OCI-LY7 (cell line): ENCODE measurements around the gene B3GALT4. TPM values are rescaled to one million over a fixed set of nuclear protein-coding genes. Genes with fewer than 3 reads are reported as not detected.

Experiments used
- BruUV-seq: library from RNA; stranded (reverse); fragments of 400-500 nt; replicated peaks from 2 replicates; lab custom pipeline; 2021; lab: Mats Ljungman, UMichigan
- CTCF ChIA-PET: fragments of 300-600 bp; sonication (Branson Sonifier 250); formaldehyde crosslinking; loops from one replicate; lab custom pipeline; 2022; ENCODE audit warnings: antibody characterized with exemption; ENCODE audit not compliant: unreplicated experiment; lab: Charles Lee
- POLR2A ChIA-PET: fragments of 300-600 bp; sonication (Branson Sonifier 250); formaldehyde crosslinking; loops from one replicate; lab custom pipeline; 2022; ENCODE audit warnings: antibody characterized with exemption; lab: Charles Lee
- DNase-seq: peaks from one replicate; pipeline ENCODE4 v3.0.0-alpha.2; 2015; ENCODE audit warnings: low spot score
- H2AFZ ChIP-seq: fragments of 200-600 bp; sonication (generic), shearing (Covaris generic); 2 replicates; pipeline ENCODE4 v1.6.1; 2014; ENCODE audit warnings: mild to moderate bottlenecking, antibody characterized with exemption, low read length, moderate library complexity
- H3K27ac ChIP-seq: fragments of 200-600 bp; sonication (generic); 2 replicates; pipeline ENCODE4 v1.5.1; 2014; ENCODE audit warnings: mixed run types, low read depth, mild to moderate bottlenecking, moderate library complexity, low read length, inconsistent platforms; ENCODE audit not compliant: poor library complexity, severe bottlenecking
- H3K36me3 ChIP-seq: fragments of 200-600 bp; sonication (generic); 2 replicates; pipeline ENCODE4 v1.6.1; 2014; ENCODE audit warnings: mild to moderate bottlenecking, antibody characterized with exemption, low read length, moderate library complexity, mixed read lengths; ENCODE audit not compliant: insufficient read depth
- H3K4me1 ChIP-seq: fragments of 200-600 bp; sonication (generic); 2 replicates; pipeline ENCODE4 v1.5.1; 2014; ENCODE audit warnings: mild to moderate bottlenecking, low read length; ENCODE audit not compliant: insufficient read depth, poor library complexity, severe bottlenecking
- H3K4me2 ChIP-seq: fragments of 200-600 bp; sonication (generic); 2 replicates; pipeline ENCODE4 v1.6.1; 2014; ENCODE audit warnings: mild to moderate bottlenecking, low read length
- H3K4me3 ChIP-seq: fragments of 200-600 bp; sonication (generic); 2 replicates; pipeline ENCODE4 v1.5.1; 2014; ENCODE audit warnings: mild to moderate bottlenecking, low read depth, low read length; ENCODE audit not compliant: poor library complexity, severe bottlenecking
- H3K79me2 ChIP-seq: fragments of 200-600 bp; sonication (generic); 2 replicates; pipeline ENCODE4 v1.6.1; 2016; ENCODE audit warnings: low read depth, mild to moderate bottlenecking, low read length, moderate library complexity, mixed read lengths; ENCODE audit not compliant: insufficient read depth
- H3K9me2 ChIP-seq: fragments of 200-600 bp; sonication (generic); 2 replicates; pipeline ENCODE4 v1.6.1; 2016; ENCODE audit warnings: mild to moderate bottlenecking, low read length, mixed read lengths; ENCODE audit not compliant: insufficient read depth
- H3K9me3 ChIP-seq: fragments of 200-600 bp; sonication (generic); 2 replicates; pipeline ENCODE4 v1.6.1; 2014; ENCODE audit warnings: mild to moderate bottlenecking, mixed run types, low read length, mixed read lengths
- H4K20me1 ChIP-seq: fragments of 200-600 bp; sonication (generic); 2 replicates; pipeline ENCODE4 v1.6.1; 2014; ENCODE audit warnings: mild to moderate bottlenecking, antibody characterized with exemption, low read length, moderate library complexity, mixed read lengths; ENCODE audit not compliant: insufficient read depth
- CTCF ChIP-seq: fragments of 200-600 bp; sonication (generic); conservative IDR thresholded peaks from 2 replicates; pipeline ENCODE4 v1.5.1; 2014; ENCODE audit warnings: mild to moderate bottlenecking, antibody characterized with exemption, low read length, moderate library complexity, mixed read lengths
- EZH2phosphoT487 ChIP-seq: fragments of 200-600 bp; sonication (generic); IDR thresholded peaks from 2 replicates; pipeline ENCODE4 v1.6.1; 2018; ENCODE audit warnings: low read depth, borderline replicate concordance, mild to moderate bottlenecking, mixed run types, antibody characterized with exemption, low read length, moderate library complexity, mixed read lengths
- intact Hi-C: fragments of 100-400 bp; cut with micrococcal nuclease; formaldehyde crosslinking; loops from one replicate; pipeline ENCODE4 v1.10.0; 2022; ENCODE audit not compliant: unreplicated experiment
- total RNA-seq, 2 experiments: library from RNA; depleted of rRNA in 1 of 2; stranded (reverse); fragments of >200 nt in 1 of 2; shearing (Covaris generic) in 1 of 2; gene quantifications; 2 replicates each; pipeline ENCODE4 v1.2.3, GENCODE V29; 2014 to 2022

The B3GALT4 gene
- total RNA-seq, 2 experiments from 2014 or later: 14.1 to 14.2 TPM

GRCh38 chr6:33306356-33306755 lies 29.4 kb downstream of the B3GALT4 start:
- no TSS peak for BruUV-seq
- Histone ChIP-seq H2AFZ (no peak overlapping the region), H3K9me3 (no peaks in the 10 kb centered on the region), H3K36me3 (peaks cover 84% of the 10 kb centered on the region), H3K79me2 (peaks cover 45% of the 10 kb centered on the region), H3K4me1 (peaks cover 13% of the 10 kb centered on the region), H4K20me1 (no peaks in the 10 kb centered on the region), H3K9me2 (no peaks in the 10 kb centered on the region), H3K27ac (peak overlapping the region; percentile 25), H3K4me2 (no peak overlapping the region), H3K4me3 (no peak overlapping the region)
- POLR2A ChIA-PET: no interaction called here
- no peak for DNase-seq
- CTCF ChIA-PET: no interaction called here
- intact Hi-C loops: no loop called here
- TF ChIP-seq CTCF (no peak), EZH2phosphoT487 (no peak)

GRCh38 chr6:33312361-33313104 lies 35.6 kb downstream of the B3GALT4 start:
- intact Hi-C loops: loop anchor here (5.0 kb wide), 1 partner anchor 100 kb away; the partner anchor contains the start of gene PHF1
- Histone ChIP-seq H3K27ac (peak overlapping the region; percentile 94), H3K36me3 (peaks cover 47% of the 10 kb centered on the region), H3K9me2 (no peaks in the 10 kb centered on the region), H3K4me2 (peak overlapping the region; percentile 79), H4K20me1 (peaks cover 7% of the 10 kb centered on the region; the same call in 1 of the 2 replicates), H3K9me3 (no peaks in the 10 kb centered on the region), H3K79me2 (peaks cover 56% of the 10 kb centered on the region), H3K4me3 (peak overlapping the region; percentile 84), H3K4me1 (peaks cover 28% of the 10 kb centered on the region), H2AFZ (no peak overlapping the region)
- peak; percentile 88 for DNase-seq
- CTCF ChIA-PET: interaction anchor here (0.9 kb wide), 1 partner anchor 11 kb away, joined by 3 read pairs; no protein-coding TSS in a partner anchor
- BruUV-seq: no TSS peak
- 0 out of 2 replicates have a peak, but pooled peaks have one; percentile 16 for TF ChIP-seq CTCF
- no peak for TF ChIP-seq EZH2phosphoT487
- POLR2A ChIA-PET: interaction anchor here (0.6 to 2.0 kb wide), 9 partner anchors 10 to 475 kb away, joined by 3 to 11 read pairs (median 7); partner anchors contain the start of genes RGL2, RPS18 and VPS52
